ENCODE results near the gene TSPOAP1. TPM values are rescaled to one million over a fixed set of nuclear protein-coding genes. Genes with fewer than 3 reads are reported as not detected.
A peak's percentile ranks its signal among the peaks of the same experiment; 100 is the strongest.

TSPOAP1 gene
- total and polyA plus RNA-seq, 2 of the 13 experiments (the other 11 are each of a cell fraction or from before 2014, with no cell fraction given) = not detected

DNA sequence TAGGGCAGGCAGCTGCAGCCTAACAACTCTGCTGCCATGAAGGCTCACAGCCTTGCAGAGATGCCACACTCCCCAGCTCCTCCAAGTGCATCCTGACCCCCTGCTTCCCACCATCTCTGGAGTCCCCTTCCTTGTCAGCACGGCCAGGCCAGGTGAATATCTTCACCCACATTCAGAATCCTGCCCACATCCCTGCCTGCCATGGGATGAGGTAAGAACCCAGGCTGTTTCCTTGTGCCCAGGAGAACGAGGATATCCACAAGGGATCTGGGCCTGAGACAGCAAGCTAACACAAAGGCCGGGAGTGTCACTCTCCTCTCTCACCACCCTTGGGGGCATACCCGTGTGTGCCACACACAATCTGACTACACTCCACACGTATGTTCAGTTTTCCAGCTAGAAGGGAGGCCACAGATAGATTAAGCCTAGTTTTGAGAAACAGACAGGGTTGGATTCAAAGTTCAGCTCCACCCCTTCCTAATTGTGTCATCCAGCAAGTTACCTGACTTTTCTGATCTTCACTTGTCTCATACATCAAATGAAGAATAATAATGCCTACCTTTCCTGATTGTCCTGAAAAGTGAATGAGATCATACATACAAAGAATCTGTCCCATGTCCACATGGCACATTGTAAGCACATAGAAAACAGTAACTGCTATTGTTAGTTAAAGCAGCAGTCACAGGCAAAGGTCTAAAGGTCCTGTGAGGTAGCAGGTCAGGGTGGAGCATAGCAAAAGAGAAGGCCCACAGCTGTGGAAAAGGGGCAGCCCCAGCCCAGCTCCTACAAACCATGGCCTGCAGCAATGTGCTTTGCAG is 40.8 kb upstream of the TSPOAP1 start (continued):
- TF ChIP-seq, protein P1, sequence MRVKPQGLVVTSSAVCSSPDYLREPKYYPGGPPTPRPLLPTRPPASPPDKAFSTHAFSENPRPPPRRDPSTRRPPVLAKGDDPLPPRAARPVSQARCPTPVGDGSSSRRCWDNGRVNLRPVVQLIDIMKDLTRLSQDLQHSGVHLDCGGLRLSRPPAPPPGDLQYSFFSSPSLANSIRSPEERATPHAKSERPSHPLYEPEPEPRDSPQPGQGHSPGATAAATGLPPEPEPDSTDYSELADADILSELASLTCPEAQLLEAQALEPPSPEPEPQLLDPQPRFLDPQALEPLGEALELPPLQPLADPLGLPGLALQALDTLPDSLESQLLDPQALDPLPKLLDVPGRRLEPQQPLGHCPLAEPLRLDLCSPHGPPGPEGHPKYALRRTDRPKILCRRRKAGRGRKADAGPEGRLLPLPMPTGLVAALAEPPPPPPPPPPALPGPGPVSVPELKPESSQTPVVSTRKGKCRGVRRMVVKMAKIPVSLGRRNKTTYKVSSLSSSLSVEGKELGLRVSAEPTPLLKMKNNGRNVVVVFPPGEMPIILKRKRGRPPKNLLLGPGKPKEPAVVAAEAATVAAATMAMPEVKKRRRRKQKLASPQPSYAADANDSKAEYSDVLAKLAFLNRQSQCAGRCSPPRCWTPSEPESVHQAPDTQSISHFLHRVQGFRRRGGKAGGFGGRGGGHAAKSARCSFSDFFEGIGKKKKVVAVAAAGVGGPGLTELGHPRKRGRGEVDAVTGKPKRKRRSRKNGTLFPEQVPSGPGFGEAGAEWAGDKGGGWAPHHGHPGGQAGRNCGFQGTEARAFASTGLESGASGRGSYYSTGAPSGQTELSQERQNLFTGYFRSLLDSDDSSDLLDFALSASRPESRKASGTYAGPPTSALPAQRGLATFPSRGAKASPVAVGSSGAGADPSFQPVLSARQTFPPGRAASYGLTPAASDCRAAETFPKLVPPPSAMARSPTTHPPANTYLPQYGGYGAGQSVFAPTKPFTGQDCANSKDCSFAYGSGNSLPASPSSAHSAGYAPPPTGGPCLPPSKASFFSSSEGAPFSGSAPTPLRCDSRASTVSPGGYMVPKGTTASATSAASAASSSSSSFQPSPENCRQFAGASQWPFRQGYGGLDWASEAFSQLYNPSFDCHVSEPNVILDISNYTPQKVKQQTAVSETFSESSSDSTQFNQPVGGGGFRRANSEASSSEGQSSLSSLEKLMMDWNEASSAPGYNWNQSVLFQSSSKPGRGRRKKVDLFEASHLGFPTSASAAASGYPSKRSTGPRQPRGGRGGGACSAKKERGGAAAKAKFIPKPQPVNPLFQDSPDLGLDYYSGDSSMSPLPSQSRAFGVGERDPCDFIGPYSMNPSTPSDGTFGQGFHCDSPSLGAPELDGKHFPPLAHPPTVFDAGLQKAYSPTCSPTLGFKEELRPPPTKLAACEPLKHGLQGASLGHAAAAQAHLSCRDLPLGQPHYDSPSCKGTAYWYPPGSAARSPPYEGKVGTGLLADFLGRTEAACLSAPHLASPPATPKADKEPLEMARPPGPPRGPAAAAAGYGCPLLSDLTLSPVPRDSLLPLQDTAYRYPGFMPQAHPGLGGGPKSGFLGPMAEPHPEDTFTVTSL (CRISPR knock-in tag; IDR thresholded peaks at IDR 0.05; ENCODE audit: borderline replicate concordance) = peak; percentile 60; the same call in 1 of the 2 replicates
- TF ChIP-seq ZNF329 (CRISPR knock-in tag; IDR thresholded peaks at IDR 0.05; ENCODE audit: low read depth) = no peak
- no peak for TF ChIP-seq EEA1 (CRISPR knock-in tag; IDR thresholded peaks at IDR 0.05; ENCODE audit: borderline replicate concordance)
- no peak for TF ChIP-seq TBX3 (IDR thresholded peaks at IDR 0.05; ENCODE audit: borderline replicate concordance)
- peak; percentile 72; the same call in 1 of the 2 replicates for TF ChIP-seq ZNF44 (CRISPR knock-in tag; IDR thresholded peaks at IDR 0.05)
- TF ChIP-seq ZZZ3 (CRISPR knock-in tag; IDR thresholded peaks at IDR 0.05; ENCODE audit: borderline replicate concordance) = peak; percentile 54; the same call in 1 of the 2 replicates
- peak; percentile 37; the same call in 1 of the 2 replicates for TF ChIP-seq KMT2B (CRISPR knock-in tag; IDR thresholded peaks at IDR 0.05)
- TF ChIP-seq, protein P2, sequence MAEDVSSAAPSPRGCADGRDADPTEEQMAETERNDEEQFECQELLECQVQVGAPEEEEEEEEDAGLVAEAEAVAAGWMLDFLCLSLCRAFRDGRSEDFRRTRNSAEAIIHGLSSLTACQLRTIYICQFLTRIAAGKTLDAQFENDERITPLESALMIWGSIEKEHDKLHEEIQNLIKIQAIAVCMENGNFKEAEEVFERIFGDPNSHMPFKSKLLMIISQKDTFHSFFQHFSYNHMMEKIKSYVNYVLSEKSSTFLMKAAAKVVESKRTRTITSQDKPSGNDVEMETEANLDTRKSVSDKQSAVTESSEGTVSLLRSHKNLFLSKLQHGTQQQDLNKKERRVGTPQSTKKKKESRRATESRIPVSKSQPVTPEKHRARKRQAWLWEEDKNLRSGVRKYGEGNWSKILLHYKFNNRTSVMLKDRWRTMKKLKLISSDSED (CRISPR knock-in tag; IDR thresholded peaks at IDR 0.05) = no peak
- TF ChIP-seq, protein P3, sequence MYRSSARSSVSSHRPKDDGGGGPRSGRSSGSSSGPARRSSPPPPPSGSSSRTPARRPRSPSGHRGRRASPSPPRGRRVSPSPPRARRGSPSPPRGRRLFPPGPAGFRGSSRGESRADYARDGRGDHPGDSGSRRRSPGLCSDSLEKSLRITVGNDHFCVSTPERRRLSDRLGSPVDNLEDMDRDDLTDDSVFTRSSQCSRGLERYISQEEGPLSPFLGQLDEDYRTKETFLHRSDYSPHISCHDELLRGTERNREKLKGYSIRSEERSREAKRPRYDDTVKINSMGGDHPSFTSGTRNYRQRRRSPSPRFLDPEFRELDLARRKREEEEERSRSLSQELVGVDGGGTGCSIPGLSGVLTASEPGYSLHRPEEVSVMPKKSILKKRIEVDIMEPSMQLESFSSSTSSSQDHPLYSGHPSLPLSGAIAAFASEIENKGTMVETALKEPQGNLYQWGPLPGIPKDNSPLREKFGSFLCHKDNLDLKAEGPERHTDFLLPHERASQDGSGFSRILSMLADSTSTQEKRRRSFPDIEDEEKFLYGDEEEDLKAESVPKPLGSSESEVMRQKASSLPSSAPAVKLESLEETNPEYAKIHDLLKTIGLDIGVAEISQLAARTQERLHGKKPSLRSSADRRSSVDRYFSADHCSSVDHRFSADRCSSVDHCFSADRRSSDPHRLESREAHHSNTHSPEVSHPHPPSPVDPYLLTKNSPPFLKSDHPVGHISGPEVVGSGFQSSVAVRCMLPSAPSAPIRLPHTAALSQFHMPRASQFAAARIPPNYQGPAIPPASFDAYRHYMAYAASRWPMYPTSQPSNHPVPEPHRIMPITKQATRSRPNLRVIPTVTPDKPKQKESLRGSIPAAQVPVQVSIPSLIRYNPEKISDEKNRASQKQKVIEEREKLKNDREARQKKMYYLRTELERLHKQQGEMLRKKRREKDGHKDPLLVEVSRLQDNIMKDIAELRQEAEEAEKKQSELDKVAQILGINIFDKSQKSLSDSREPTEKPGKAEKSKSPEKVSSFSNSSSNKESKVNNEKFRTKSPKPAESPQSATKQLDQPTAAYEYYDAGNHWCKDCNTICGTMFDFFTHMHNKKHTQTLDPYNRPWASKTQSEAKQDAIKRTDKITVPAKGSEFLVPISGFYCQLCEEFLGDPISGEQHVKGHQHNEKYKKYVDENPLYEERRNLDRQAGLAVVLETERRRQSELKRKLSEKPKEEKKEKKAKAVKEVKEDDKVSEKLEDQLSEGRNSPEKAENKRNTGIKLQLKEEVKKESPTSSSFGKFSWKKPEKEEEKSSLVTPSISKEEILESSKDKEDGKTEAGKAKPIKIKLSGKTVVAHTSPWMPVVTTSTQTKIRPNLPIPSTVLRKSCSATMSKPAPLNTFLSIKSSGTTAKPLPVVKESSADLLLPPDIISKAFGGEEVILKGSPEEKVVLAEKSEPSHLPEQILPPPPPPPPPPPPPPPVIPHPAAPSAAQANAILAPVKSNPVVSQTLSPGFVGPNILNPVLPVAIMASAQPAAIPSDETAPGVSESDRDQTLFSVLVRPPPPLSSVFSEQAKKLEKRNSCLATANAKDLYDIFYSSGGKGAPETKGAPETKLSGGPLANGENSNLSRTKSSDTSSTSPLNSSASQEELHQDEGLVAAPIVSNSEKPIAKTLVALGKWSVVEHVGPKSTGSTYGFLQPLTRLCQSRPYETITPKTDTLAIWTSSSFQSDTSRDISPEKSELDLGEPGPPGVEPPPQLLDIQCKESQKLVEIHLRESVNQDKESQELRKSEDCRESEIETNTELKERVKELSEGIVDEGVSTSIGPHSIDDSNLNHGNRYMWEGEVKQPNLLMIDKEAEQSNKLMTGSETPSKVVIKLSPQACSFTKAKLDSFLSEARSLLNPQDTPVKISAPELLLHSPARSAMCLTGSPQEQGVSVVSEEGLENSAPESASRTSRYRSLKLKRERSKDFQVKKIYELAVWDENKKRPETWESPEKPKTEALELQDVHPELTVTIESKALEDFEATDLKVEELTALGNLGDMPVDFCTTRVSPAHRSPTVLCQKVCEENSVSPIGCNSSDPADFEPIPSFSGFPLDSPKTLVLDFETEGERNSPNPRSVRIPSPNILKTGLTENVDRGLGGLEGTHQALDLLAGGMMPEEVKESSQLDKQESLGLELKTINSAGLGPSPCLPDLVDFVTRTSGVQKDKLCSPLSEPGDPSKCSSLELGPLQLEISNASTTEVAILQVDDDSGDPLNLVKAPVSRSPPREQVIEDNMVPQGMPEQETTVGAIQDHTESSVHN (CRISPR knock-in tag; IDR thresholded peaks at IDR 0.05) = 0 out of 2 replicates have a peak, but pooled peaks have one; percentile 67
- TF ChIP-seq NPAS2 (CRISPR knock-in tag; IDR thresholded peaks at IDR 0.05; ENCODE audit: borderline replicate concordance) = no peak
- no peak for TF ChIP-seq ZNF674 (CRISPR knock-in tag; IDR thresholded peaks at IDR 0.05; ENCODE audit: low read depth)
- no peak for TF ChIP-seq ZKSCAN5 (CRISPR knock-in tag; IDR thresholded peaks at IDR 0.05)

All from HepG2 (cell line).